HG03280 (cell line): ENCODE results near the gene SPATA31D3.
"Not testable (repeated sequence)": the region's sequence is repeated elsewhere in the genome, so short reads cannot be mapped to it uniquely, and the experiment has no call there.

Experiments used
- ATAC-seq: cut with Tn5 transposase; IDR thresholded peaks from one replicate; pipeline ENCODE4 v1.9.1; 2021; ENCODE audit warnings: mild to moderate bottlenecking, moderate library complexity; ENCODE audit not compliant: unreplicated experiment

Gene SPATA31D3

GRCh38 chr9:81976351-81976750, 33.1 kb downstream of the SPATA31D3 start:
- no peak for ATAC-seq

DNA sequence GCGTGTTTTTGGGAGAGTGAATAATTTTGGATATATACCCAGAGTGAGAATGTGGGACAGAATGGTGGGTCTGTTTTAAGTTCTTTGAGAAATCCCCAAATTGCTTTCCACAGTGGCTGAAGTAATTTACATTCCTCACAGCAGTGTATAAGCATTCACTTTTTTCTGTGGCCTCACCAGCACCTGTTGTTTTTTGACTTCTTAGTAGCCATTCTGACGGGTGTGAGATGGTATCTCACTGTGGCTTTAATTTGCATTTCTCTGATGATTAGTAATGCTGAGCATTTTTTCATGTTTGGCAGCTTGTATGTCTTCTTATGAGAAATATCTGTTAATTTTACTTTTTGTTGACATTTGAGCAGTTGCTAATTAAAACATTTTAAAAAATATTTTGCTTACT, 35.9 kb downstream of the SPATA31D3 start:
- peak; percentile 92 for ATAC-seq

DNA sequence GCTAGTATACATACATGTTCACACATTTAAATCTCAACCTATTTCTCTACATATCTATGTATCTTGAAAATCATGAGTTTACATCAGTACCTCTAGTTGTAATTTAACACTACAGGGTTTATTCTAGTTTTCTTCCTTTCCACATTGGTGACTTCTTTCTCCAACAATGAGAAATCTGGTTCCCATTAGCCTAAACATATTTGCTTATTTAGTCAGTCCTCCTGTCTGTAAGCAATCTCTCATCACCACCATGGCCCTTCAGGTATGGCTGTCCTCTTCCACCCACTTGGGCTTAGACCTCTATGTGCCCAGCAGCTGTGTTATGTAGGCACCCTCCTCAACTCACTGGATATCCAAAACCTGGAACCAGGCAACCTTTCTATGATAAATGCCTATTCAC, 37.3 kb downstream of the SPATA31D3 start:
- ATAC-seq: no peak

DNA sequence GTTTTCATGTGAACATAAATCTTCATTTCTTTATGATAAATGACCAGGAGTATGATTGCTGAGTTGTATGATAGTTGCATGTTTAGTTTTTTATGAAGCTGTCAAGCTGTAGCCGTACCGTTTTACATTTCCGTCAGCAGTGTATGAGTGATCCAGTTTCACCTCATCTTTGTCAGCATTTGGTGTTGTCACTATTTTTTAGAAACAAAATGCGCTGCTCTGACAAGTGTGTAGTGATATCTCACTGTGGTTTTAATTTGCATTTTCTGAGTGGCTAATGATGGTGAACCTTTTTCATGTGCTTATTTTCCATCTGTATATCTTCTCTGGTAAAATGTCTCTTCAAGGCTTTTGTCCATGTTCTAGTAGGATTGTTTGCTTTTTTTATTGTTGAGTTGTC, 38.6 kb downstream of the SPATA31D3 start:
- ATAC-seq: no peak

DNA sequence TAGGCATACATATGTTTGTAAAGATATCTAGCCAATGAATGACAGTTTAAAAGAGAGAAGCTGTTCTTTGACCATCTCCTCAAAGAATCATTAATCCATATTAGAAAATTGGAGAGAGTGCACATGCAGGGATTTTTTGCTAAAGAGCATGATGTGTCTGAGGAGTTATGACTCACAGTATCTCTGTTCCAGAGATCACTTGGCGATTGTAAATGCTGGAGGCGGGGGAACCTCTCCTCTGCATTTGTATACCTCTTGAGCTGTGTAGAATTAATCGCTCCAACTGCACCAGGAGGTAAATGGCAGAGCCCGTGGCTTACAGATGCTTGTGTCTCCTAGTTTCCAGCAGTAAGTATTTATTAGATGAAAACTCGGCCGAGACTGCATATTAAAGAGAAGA, 41.6 kb downstream of the SPATA31D3 start:
- ATAC-seq: no peak

GRCh38 chr9:81986051-81986450, 42.8 kb downstream of the SPATA31D3 start:
- ATAC-seq: no peak

GRCh38 chr9:81988472-81988871, 45.2 kb downstream of the SPATA31D3 start, which contains the start of gene SPATA31D1:
SPATA31D1 (plus strand) TSS chr9:81988772; CDS start chr9:81988819, 47 bp downstream.
- not testable (repeated sequence) for ATAC-seq

DNA sequence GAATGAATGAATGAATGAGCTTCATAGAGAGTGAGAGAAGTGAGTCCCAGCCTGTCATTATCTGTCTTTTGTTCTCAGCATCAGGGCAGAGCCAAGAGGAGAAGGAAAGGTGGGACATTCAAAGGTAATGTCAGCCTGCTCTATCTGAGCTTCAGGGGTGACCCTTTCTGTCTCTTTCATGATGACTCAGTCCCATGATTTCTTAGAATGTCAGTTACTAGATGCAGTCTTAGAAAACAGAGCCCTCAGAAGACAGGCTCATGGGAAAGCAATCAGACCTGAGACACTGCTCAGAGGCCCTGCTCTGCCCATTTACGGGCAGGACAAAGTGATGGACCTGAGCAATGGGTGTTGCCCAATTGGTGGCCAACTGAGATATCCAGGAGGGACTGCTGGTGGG, 46.4 kb downstream of the SPATA31D3 start:
- ATAC-seq: no peak

DNA sequence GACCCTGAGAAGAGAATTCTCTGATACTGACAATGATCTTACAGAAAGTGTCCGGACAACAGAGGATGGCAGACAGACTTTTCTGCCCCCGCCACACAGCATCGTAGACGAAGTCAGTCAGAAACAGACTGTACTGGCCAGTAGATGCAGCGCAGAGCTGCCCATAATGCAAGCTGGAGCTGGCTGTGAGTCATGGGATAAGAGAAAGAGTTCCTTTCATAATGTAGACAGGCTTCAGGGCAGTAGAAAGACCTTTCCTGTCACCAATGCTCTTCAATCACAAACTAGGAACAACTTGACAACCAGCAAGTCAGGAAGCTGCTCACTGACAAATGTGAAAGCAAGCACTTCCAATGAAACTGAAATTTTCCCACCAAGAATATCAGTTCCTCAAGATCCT, 50.4 kb downstream of the SPATA31D3 start:
- ATAC-seq: no peak
